GM18907 (cell line): ENCODE data around the gene EPHA6.

ENCODE experiments used
- ATAC-seq: cut with Tn5 transposase; IDR thresholded peaks from one replicate; pipeline ENCODE4 v1.9.1; 2021; ENCODE audit warnings: mild to moderate bottlenecking, moderate library complexity; ENCODE audit not compliant: unreplicated experiment

Gene EPHA6

DNA sequence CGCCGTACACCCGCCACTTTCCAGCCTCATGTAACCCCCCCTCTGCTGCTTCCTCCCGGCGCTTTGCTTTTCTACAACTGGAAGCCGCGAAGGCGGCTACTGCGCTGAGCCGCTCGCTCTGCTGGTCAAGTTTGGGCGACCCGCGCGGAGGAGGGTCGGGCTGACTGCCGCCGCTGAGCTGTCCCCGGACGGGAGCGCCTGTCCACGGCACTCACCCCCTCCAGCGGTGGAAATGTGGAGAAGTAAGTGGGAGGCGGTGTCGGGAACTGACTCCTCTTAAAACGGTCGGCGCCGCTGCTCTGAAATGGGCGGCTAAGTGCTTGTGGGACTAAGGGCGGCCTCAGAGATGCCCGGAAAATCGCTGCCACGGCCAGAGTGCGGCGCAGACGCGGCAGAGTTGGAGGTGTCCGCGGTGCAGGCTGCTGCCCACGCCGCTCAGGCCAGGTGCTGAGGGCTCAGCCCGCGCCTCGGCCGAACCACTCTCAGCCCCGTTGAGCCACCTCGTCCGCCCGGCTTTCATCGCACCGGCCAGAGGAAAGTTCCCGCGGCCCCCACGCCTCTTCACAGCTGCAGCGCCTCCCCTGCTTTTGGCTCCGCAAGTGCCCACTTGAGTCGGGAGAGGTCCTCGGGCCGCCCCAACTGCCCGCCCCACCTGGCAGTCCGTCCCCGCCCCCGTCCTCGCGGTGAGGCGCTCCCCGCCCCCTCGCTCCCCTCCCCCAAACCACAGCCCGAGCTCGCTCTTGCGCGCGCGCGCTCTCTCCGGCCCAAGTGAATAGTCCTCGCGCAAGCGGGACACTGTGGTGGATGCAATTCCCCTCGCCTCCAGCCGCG is at the start of gene EPHA6:
Gene EPHA6, plus strand, starts transcription at position 775 of the 831 bp plus-strand sequence.
- peak; percentile 36 for ATAC-seq

DNA sequence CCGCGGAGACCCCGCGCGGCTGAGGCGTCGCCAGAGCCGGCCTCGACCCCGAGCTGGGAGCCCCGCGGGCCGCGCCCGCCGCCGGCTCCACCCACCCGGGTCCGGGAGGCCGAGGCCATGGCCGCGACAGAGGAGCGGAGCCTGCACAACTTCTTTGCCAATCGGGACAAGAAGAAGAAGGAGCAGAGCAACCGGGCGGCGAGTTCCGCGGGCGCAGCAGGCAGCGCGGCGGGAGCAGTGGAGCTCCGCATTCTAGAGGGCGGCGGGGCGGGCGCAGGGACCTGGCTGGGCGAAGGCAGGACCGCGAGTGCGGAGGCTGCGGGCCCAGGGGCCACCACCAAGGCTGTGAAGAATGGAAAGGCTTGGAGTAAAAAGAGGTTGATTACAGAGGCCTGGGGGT is 37.6 kb upstream of the EPHA6 start:
- ATAC-seq: no peak

DNA sequence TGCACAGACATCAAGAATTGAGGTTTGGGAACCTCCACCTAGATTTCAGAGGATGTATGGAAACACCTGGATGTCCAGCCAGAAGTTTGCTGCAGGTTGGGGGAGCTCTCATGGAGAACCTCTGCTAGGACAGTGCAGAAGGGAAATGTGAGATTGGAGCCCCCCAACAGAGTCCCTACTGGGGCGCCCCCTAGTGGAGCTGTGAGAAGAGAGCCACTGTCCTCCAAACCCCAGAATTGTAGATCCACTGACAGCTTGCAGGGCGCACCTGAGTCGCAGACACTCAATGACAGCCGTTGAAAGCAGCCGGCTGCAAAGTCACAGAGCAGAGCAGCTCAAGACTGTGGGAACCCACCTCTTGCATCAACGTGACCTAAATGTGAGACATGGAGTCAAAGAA is 34.6 kb upstream of the EPHA6 start:
- no peak for ATAC-seq

DNA sequence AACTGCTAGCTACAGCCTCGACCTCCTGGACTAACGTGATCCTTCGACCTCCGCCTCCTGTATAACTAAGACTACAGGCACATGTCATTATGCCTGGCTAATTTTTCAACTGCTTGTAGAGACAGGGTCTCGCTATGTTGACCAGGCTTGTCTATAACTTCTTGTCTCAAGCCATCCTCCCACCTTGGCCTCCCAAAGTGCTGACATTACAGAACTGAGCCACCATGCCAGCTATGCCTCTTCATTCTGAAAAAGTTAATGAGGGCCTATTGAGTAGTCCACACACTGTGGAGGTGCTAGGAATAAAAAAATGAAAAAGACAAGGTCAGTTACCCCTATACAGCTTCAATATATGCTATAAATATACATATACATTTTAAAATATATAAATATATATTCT is 18.3 kb upstream of the EPHA6 start:
- ATAC-seq: no peak

DNA sequence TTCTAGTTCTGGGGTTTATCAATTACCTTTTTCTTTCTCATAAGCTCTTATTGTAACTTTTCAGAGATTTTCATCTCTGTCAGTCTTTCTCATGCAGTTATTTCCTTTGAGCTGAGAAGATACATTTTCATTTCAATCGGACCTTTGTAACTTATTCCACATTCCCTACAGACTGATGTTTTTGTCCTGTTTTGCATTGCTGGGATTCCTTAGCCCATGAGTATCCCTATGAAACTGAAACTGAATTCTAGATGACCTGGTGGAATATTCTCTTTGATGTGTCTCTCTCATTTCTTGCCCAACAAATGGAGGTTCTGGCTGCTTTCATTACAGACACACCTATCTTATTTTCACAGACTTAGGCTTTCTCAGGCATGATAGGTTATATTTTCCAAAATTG is 10.5 kb upstream of the EPHA6 start:
- no peak for ATAC-seq

DNA sequence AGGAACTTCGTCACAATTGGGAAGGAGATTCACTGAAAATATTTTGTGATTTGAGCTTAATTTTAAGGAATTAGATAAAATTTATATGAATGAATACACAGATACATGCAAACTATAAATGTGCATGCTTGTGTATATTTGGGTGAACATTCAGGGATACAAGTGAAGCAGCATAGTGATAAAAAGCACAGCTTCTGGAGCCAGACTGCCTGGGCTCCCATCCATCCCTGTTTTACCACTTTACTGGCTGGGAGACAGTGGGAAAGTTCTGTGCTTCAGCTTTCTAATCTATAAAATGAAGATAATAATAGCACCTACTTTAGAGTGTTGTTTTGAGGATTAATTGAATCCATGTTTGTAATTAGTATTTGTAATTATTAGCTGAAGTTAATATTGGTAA is 8.1 kb upstream of the EPHA6 start:
- ATAC-seq: no peak

DNA sequence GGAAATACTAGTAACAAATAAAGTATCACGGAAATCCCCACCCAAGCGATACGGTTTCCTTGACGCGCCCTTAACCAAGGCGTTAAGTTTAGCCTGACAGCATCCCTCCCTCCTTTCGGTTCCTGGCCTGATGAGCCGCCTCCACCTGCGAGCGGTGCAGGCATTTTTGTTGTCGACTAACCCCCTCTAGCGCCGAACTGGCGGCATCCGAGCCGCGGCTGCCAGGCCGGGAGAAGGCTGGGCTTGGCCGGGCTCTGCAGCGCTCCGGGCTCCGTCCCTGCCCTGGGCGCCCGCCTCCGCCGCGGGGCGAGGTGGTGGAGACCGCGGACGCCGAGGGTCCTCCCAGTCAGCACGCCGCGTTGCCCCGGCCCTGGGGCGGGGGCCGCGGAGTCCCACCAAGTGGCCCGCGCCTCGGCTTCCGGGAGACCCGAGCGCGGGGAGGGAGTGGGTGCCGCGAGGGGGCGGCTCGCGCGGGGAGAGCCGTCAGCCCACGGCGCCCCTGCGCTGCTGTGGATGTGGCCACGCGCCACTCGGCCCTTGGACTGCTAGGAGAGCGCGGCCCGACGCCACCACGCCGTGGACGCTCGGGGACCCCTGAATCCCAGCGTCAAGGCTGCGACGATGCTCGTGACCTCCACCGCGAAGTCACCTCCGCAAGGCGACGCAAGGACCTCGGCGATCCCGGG is 1.1 kb upstream of the EPHA6 start:
- peak; percentile 99 for ATAC-seq

DNA sequence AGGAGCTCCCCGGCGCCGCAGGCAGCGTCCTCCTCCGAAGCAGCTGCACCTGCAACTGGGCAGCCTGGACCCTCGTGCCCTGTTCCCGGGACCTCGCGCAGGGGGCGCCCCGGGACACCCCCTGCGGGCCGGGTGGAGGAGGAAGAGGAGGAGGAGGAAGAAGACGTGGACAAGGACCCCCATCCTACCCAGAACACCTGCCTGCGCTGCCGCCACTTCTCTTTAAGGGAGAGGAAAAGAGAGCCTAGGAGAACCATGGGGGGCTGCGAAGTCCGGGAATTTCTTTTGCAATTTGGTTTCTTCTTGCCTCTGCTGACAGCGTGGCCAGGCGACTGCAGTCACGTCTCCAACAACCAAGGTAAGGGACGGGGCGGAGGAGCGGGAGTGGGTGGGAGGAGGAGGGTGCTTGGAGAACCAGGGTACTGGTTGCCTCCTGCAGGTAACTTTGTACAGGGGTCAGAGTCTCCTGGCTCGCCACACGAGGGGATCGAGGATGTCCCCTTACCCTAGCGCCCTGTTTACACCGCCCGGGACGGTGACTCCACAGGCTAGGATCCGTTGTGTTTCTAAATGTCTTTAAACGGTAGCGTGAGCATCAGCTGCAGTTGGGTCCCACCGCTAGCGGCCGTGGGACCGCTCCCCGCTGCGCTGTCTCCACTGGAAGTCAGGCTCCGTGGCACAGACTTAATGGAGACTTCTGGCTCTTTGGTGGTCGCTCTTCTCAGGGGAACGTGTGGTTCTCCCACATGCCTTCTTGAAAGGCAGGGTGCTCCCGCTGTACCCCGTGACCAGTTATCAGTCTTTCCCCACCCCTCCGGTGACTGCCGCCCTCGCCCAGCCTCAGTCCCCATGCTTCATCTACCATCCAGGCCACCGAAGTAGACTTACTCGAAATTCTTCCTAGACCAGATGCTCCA is 515 bp downstream of the EPHA6 start:
- no peak for ATAC-seq

DNA sequence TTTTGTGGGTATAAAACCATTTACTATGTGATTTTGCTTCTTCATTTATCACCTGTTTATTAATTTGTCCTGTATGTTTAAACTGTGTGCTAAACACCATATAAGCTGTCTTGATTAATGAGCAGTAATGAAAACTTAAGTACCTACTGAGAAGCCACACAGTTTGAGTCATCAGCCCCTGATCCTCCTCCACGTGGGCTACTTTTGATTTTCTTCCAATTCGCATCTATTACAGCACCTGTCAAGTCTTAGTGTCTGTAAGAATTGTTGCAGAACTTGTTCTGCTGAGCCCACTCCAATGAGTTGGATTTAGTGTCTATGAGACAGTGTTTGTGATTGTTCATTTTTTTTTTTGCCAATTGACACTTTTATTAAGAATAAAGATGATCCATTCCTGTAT is 16.8 kb downstream of the EPHA6 start:
- ATAC-seq: no peak

DNA sequence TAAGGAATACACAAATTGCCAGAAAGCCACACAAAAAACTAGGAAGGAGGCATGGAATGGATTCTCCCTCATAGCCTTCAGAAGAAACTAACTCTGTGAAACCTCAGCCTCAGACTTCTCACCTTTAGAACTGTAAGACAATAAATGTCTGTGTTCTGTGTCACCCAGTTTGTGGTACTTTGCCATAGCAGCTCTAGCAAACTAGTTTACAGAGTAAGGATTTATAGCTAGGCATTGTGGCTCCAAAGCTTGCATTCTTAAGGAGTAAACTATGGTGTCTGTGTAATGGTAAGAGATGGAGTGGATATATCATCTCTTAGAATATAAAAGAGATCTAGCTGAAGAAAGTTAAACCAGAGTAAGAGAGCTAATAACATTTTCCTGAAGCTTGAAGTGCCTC is 18.9 kb downstream of the EPHA6 start:
- ATAC-seq: no peak

DNA sequence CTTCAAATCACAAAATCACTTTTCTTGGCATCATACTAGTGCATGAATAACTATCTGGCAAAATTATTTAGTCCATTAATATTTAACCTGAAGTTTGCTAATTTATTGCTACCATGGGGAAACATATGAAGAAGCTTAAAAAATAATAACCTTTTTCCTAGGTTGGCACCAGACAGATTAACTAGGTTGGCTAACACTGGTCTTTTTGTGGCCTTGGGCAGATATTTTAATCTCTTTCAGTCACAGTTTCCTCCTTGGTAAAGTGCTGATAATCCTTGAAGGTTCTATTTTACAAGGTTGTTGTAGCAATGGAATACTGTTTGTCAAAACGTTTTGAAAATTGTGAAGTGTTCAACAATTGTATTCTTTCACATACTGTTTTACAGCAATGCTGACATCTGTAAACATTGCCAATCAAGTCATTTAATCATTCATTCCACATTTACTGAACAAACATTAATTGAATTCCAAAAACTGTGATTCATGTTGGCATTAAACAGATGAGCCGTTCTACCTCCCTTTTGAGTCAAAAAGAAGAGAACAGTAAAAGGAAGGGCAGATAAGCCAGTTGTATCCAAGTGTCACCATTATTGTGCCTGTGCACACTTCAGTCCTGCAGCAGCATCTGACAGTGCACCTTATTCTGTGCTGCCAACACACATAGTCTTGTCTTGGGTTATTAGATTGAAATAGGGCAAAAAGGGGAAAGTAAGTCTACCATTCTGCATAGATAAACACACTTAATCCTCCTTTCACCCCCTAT is 21.9 kb downstream of the EPHA6 start:
- ATAC-seq: no peak

DNA sequence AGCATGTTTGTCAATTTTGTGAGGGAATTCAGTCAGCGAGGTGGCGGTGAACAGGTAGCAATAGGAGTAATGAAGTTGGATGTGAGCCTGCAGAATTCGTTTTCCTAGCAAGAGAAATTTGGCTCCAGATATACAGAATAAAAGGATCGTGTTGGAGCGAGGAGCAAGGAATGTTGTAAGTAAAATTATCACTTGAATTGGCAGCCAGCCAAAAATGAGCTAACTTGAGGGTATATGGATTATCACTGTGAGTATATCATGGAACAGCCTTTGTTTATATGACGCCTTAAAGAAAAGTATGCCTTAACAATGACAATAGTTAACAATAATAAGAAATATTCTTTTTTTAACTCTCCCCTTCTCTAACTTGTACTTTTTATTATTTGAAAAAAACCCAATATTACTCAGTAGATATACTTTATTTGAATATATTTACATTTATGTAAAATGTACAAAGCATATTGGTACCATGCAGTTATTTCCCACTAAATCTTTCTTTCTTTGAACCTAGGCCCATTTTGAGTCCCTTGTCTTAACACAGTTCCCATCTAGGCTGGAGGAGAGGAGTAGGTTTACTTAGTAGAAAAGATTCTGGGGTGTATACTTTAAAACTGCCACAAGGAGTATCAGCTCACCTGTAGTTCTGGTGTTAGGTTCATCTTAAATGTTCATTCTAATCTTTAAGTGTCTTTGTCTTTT is 29.3 kb downstream of the EPHA6 start:
- no peak for ATAC-seq

DNA sequence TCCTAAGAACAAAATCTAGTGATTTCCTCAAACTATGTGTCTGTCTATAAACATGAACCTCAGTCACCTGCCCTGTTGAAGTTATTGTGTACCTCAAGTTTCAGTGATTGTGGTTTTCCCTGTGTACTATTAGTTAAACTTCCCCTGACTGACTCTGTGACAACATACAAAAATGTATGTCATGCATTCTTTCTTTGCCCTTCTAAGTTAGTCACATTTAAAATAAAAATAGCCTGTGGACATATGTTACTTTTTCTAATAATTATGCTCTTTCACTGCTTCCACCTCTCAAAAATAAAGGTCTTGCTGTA is 29.8 kb downstream of the EPHA6 start:
- ATAC-seq: no peak

DNA sequence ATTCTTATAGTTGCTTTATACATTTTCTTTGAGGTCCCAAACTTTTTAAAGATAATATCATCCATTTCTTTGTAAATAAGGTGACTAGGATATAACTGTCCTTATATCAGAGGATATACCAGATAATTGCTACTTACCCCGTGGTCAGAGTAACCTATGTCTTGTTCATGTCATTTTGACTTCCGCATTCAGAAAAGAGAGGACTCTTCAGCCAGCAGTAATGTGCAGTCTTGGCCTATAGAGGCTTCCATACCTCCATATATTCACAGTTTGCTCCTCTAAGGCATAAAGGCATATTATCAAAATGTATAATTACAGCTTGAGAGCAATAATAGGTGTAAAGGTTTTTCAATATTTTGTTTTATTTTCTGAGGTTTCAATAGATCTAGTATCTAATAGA is 38.5 kb downstream of the EPHA6 start:
- ATAC-seq: no peak

DNA sequence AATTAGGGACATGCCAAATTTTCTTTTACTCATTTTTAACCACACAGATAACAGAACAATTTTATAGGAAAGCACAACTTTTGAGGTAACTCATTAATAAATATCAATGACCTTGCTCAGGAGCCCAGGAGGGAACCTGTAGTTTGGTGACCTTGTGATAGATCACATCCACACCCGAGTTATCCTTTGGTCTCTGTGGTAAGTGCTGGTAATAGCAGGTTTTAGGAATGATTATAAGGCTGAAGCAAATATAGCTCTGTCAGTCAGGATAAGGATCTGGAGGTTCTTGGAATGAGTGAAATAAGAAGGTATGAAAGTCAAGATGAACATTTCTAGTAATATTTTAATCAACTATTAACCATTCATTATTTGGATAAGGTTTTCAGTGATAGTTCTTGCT is 46.5 kb downstream of the EPHA6 start:
- ATAC-seq: no peak

DNA sequence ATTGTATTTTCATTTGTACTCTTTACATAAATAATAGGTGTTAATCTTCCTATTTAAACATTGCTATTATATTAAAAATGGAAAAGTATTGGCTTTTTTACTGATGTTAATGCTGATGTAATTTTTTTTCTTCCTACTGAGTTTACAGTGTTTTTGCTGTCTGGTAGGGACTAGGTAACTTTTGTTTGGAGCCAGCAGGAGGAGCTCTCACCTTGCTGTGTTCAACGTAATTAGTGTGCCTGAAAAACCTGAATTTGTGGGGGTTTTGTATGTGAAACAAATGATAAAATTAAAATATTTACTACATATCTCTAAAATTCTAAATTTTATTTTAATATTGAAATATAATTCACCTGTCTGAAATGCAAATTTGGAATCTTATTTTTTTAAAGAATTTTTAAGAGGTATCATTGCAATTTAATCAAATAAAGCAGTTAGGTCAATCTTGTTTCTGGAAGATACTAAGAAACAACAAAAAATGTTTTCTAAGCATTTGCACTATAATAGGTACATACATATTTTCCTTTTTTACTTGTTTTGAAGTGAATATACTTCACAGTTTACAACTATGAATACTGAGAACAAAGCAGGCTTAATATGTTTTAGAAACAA is 48.8 kb downstream of the EPHA6 start:
- ATAC-seq: peak; percentile 65

DNA sequence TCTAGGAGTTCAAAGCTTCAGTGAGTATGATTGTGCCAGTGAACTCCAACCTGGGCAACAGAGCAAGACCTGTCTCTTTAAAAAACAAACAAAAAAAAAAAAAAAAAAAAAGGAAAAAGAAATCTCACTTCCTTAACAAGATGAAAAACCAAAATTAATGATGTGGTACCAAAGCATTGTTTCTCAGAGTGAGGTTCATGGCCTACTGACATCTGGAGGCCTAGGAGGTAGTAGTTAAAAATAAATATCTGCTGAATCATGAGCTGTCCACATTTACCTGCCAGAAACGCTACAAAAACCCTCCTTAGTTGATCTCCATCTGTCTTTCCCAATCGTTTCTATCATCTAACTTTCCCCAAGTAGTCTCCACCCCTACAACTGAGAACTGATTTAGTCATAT is 51.2 kb downstream of the EPHA6 start:
- no peak for ATAC-seq

DNA sequence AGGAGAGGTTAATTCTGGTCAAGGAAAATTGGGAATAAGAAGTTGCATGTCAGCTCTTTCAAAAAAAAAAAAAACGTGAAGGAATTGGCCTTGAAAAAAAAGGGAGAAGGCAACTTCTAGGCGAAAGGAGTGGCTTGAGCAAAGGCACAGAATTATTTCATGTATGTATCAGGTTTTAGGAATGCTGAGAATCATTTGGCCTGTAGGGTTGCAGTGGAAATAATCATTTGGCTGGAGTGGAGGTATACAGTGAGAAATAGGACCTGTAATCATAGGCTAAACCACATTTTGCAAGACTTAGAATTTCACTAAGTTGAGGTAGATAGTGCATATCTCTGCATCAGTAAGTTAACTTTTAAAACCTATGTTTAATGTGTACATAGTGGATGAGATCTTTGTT is 54.9 kb downstream of the EPHA6 start:
- no peak for ATAC-seq

DNA sequence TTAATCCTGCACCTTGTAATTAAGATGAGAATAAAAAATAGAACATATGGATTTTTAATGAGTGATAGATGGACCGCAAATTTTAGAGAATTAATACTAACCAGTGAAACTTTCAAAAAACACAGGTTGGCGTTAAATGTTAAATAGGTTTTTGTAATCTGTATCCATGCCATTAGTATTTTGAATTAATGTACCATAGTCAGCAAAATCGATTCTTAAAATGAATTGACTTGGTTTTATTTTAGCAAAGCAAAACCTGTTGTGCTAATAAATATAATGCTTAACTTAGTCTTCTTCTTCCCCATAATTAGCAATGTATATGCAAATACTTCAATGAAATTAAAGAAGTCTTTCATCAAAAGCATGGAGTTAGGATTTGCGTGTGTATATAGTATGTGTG is 63.1 kb downstream of the EPHA6 start:
- no peak for ATAC-seq

DNA sequence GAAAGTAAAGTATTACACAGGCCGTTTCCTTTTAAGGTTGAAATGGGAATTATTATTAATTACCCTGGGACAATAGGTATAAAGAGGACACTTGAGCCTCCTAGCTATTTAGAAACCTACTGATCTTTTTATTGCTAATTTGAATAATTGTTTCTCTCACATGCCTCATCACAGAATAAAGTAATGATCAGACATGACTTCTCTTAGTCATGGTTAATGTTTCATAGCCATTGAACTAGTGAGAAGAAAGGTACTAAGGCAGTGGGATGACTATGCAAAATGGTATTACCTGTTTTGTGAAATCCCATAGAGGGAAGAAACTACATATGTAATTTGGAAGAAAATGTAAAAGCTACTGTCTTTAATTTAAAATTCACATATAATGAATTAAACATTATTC is 85.6 kb downstream of the EPHA6 start:
- ATAC-seq: no peak
